ENCODE measurements around the gene TRIOBP.
A peak's percentile ranks its signal among the peaks of the same experiment; 100 is the strongest.

TRIOBP gene

DNA sequence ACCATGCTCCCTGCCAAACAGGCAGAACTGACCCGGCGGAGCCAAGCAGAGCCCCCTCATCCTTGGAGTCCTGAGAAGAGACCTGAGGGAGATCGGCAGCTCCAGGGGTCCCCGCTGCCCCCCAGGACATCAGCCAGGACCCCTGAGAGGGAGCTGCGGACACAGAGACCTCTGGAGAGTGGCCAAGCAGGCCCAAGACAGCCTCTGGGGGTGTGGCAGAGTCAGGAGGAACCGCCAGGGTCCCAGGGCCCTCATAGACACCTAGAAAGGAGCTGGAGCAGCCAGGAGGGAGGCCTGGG is 37.5 kb downstream of the TRIOBP start:
- no peak for DNase-seq (ENCODE audit: extremely low read depth, insufficient read length)
- TF ChIP-seq, protein P1, sequence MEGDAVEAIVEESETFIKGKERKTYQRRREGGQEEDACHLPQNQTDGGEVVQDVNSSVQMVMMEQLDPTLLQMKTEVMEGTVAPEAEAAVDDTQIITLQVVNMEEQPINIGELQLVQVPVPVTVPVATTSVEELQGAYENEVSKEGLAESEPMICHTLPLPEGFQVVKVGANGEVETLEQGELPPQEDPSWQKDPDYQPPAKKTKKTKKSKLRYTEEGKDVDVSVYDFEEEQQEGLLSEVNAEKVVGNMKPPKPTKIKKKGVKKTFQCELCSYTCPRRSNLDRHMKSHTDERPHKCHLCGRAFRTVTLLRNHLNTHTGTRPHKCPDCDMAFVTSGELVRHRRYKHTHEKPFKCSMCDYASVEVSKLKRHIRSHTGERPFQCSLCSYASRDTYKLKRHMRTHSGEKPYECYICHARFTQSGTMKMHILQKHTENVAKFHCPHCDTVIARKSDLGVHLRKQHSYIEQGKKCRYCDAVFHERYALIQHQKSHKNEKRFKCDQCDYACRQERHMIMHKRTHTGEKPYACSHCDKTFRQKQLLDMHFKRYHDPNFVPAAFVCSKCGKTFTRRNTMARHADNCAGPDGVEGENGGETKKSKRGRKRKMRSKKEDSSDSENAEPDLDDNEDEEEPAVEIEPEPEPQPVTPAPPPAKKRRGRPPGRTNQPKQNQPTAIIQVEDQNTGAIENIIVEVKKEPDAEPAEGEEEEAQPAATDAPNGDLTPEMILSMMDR (IDR thresholded peaks at IDR 0.05; ENCODE audit: insufficient read depth, low read length, poor library complexity, severe bottlenecking), result no peak
- Histone ChIP-seq H3K36me3 (ENCODE audit: control insufficient read depth, insufficient read depth, low read length) (no peaks in the 10 kb centered on the region), H3K4me3 (replicated peaks; ENCODE audit: low read depth, low read length) (no peak overlapping the region), H3K27me3 (replicated peaks; ENCODE audit: control insufficient read depth, insufficient read depth, low read length) (no peaks in the 10 kb centered on the region)

DNA sequence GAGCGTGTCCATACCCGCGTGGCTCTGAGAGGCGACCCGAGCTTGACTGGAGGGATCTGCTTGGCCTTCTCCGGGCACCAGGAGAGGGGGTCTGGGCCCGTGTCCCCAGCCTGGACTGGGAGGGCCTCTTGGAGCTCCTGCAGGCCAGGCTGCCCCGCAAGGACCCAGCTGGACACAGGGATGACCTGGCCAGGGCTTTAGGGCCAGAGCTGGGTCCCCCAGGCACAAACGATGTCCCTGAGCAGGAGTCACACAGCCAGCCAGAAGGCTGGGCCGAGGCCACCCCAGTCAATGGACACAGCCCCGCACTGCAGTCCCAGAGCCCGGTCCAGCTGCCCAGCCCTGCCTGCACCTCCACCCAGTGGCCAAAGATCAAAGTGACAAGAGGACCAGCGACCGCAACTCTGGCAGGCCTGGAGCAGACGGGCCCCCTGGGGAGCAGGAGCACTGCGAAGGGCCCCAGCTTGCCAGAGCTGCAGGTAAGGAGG is 38.2 kb downstream of the TRIOBP start:
- Histone ChIP-seq H3K27me3 (replicated peaks; ENCODE audit: control insufficient read depth, insufficient read depth, low read length) (no peaks in the 10 kb centered on the region), H3K4me3 (replicated peaks; ENCODE audit: low read depth, low read length) (no peak overlapping the region), H3K36me3 (ENCODE audit: control insufficient read depth, insufficient read depth, low read length) (no peaks in the 10 kb centered on the region)
- TF ChIP-seq, protein P1 (IDR thresholded peaks at IDR 0.05; ENCODE audit: insufficient read depth, low read length, poor library complexity, severe bottlenecking), result peak; percentile 7
- DNase-seq (ENCODE audit: extremely low read depth, insufficient read length), result no peak

DNA sequence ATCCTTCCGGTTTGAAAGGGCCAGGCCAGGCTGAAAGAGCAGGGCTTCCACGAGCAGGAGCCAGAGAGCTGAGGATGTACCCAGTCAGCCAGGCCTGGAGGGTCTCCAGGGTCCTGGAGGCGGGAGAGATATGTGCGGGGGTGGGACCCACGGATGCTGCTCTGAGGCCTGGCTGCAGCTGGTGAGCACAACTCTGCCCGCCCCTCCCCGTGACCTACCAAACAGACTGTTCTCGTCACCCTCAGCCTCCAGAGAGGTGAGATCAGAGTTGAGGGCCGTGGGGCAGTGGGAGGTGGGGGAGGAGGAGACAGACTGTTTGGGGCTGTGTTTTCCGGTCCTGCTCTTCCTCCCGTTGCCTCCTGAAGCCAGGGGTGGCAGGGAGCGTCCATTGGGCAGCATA is 42.2 kb downstream of the TRIOBP start:
- TF ChIP-seq, protein P1 (IDR thresholded peaks at IDR 0.05; ENCODE audit: insufficient read depth, low read length, poor library complexity, severe bottlenecking), result no peak
- no peak for DNase-seq (ENCODE audit: extremely low read depth, insufficient read length)

DNA sequence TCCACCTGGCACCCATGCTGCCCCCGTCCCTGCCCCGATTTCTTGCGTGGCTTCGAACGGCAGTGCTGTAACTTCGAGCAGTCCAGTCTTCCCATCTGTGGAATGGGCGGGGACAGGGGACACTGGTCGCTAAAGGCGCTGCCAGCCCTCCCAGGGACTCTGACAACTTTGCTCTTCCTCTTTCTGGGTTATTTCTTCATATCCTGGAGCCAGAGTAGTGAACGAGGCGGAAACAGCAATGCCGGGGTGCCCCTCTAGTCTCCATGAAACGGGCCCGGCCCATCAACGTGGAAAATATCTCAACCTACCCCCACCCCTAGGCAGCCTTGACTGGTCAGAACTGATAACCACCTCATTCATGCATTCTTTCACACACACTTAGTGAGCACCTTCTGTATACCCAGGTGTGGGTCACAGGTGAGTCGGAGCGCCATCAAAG is 42.8 kb downstream of the TRIOBP start:
- Histone ChIP-seq H3K4me3 (replicated peaks; ENCODE audit: low read depth, low read length) (no peak overlapping the region), H3K27me3 (replicated peaks; ENCODE audit: control insufficient read depth, insufficient read depth, low read length) (no peaks in the 10 kb centered on the region), H3K36me3 (ENCODE audit: control insufficient read depth, insufficient read depth, low read length) (no peaks in the 10 kb centered on the region)
- DNase-seq (ENCODE audit: extremely low read depth, insufficient read length), result no peak
- TF ChIP-seq, protein P1 (IDR thresholded peaks at IDR 0.05; ENCODE audit: insufficient read depth, low read length, poor library complexity, severe bottlenecking), result no peak

More for the DNA sequence above, 42.2 kb downstream of the TRIOBP start:
- Histone ChIP-seq H3K27me3 (replicated peaks; ENCODE audit: control insufficient read depth, insufficient read depth, low read length) (no peaks in the 10 kb centered on the region), H3K4me3 (replicated peaks; ENCODE audit: low read depth, low read length) (no peak overlapping the region), H3K36me3 (ENCODE audit: control insufficient read depth, insufficient read depth, low read length) (no peaks in the 10 kb centered on the region)

DNA sequence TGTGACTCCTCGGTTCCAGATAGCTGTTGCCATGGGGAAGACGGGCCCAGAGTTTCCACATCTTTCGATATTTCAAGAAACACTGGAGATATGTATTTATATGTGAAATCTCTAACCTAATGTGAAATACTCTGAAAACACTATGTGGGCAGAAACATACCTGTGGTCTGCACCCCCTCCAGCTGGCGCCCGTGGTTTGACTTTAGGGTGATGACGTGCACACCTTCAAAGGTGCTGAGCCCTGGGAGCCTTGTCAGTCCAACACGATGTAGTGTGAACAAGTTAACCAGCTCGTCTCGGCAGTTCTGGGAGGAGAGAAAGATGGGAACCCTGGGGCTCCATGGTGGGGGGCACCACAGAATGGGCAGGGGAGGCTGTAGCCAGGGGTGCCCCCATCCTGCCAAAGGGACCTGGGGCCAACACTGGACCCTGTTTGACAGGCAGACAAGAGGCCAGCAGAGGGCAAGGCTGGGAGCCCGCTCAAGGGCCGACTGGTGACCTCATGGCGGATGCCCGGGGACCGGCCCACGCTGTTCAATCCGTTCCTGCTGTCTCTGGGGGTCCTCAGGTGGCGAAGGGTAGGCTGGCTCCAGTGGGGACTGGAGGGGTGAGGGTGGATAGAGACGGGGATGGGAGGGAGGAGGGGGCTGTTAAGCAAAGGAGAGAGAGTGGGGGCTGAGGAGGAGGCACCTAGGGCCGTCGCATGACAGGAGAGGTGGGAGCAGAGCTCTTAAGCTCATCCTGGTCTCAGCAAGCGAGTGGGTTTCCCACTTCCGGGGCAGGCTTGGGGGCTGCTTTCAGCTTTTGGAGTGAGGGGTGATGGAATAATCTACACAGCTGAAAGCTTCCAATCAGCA is 43.8 kb downstream of the TRIOBP start:
- no peak for DNase-seq (ENCODE audit: extremely low read depth, insufficient read length)
- Histone ChIP-seq H3K4me3 (replicated peaks; ENCODE audit: low read depth, low read length) (no peak overlapping the region), H3K27me3 (replicated peaks; ENCODE audit: control insufficient read depth, insufficient read depth, low read length) (no peaks in the 10 kb centered on the region), H3K36me3 (ENCODE audit: control insufficient read depth, insufficient read depth, low read length) (no peaks in the 10 kb centered on the region)
- TF ChIP-seq, protein P1 (IDR thresholded peaks at IDR 0.05; ENCODE audit: insufficient read depth, low read length, poor library complexity, severe bottlenecking), result no peak

Measured in GM06990 (cell line).